H1 (cell line): ENCODE results near the gene FLT1.

Experiments used
- GABPA ChIP-seq: IDR thresholded peaks from 2 replicates; pipeline ENCODE4 v1.6.1; 2011; ENCODE audit warnings: mild to moderate bottlenecking, low read length, moderate library complexity, borderline replicate concordance; ENCODE audit not compliant: insufficient read depth
- POLR2AphosphoS5 ChIP-seq: IDR thresholded peaks from 2 replicates; pipeline ENCODE4 v1.6.1; 2011; ENCODE audit warnings: low read depth, low read length
- YY1 ChIP-seq: IDR thresholded peaks from 2 replicates; pipeline ENCODE4 v1.6.1; 2011; ENCODE audit warnings: low read depth, mild to moderate bottlenecking, low read length

DNA sequence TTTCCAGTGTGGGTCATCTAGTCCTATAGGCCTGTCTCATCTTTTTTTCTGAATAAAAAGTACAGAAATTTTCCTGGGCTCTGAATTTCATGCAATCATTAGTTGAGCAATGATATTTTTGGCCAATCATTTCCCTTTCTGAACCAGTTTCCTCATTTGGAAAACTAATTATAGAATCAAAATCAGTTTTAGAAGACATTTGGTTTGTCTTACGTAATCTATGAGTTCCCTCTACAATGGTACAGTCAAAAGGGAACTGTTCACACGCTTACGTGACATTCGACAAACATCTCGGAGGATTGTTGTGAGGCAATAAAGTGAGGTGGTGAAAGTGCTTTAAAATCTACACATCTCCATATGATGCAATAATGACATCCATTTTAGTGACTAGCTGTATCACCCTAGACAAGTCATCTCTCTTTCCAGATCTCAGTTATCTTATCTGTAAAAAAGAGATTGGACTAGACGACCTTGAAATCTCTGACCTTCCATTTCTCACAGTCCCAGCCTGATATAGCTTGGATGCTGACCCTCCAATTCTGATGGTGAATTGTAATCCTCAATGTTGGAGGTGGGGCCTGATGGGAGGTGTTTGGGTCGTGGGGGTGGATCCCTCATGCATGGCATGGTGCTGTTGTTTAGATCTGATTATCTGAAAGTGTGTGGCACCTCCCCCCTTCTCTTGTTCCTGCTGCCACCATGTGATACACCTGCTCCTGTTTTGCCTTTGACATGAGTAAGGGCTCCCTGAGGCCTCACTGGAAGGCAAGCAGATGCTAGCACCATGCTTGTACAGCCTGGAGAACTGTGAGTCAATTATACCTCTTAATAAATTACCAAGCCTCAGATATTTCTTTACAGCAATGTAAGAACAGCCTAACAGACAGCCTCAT lies 26.7 kb downstream of the FLT1 start:
- no peak for TF ChIP-seq POLR2AphosphoS5
- TF ChIP-seq GABPA: no peak
- TF ChIP-seq YY1: no peak
